H1 (cell line): ENCODE data around the gene CIBAR2. TPM values are rescaled to one million over a fixed set of nuclear protein-coding genes. Genes with fewer than 3 reads are reported as not detected.

ENCODE experiments used
- ATF3 ChIP-seq: IDR thresholded peaks from 2 replicates; pipeline ENCODE4 v1.6.1; 2011; ENCODE audit warnings: low read depth, mild to moderate bottlenecking, low read length; ENCODE audit not compliant: insufficient read depth
- HDAC6 ChIP-seq: IDR thresholded peaks from one replicate; pipeline ENCODE4 v1.7.1; 2012; ENCODE audit warnings: low read depth, mild to moderate bottlenecking, inconsistent platforms, low read length, moderate library complexity
- RBBP5 ChIP-seq: IDR thresholded peaks from 2 replicates; pipeline ENCODE4 v1.7.1; 2012; ENCODE audit warnings: low read depth, mild to moderate bottlenecking, inconsistent platforms, low read length, moderate library complexity, borderline replicate concordance
- SUZ12 ChIP-seq: fragments of 200-600 bp; sonication (generic); IDR thresholded peaks from 2 replicates; pipeline ENCODE4 v1.6.1; 2012; ENCODE audit warnings: mild to moderate bottlenecking, inconsistent platforms, low read length, moderate library complexity, mixed read lengths
- polyA plus RNA-seq, 7 experiments: library from polyadenylated mRNA; depleted of rRNA in 3 of 7; stranded (reverse) in 5 of 7; unstranded in 2 of 7; fragments of >200 nt in 5 of 7; fragments of 200-250 nt in 2 of 7; gene quantifications; 1 replicate in 5 of 7; 2 replicates in 1 of 7; 4 replicates in 1 of 7; pipeline versions ENCODE4 v1.2.1 to v1.2.3, GENCODE V29; 2011 to 2013; ENCODE audit warnings: missing spikeins in 2 of 7, mixed read lengths in 2 of 7
- total RNA-seq: library from RNA; stranded (reverse); fragmentation: NEBNext Ultra II Directional; extraction: Animal tissue kit (Norgen Biotek cat#: 25700); gene quantifications from 2 replicates; pipeline ENCODE4 v1.2.1, GENCODE V29; 2021

The CIBAR2 gene
- total and polyA plus RNA-seq, 2 of the 8 experiments (the other 6 are each of a cell fraction or from before 2014, with no cell fraction given): 0.18 TPM; not detected in 1

- TF ChIP-seq SUZ12: no peak
- no peak for TF ChIP-seq RBBP5
- no peak for TF ChIP-seq ATF3
- no peak for TF ChIP-seq HDAC6
Measured at GRCh38 chr16:85062845-85063244, 49.4 kb downstream of the CIBAR2 start (continued).
